ENCODE results near the gene OXCT2.

DNA sequence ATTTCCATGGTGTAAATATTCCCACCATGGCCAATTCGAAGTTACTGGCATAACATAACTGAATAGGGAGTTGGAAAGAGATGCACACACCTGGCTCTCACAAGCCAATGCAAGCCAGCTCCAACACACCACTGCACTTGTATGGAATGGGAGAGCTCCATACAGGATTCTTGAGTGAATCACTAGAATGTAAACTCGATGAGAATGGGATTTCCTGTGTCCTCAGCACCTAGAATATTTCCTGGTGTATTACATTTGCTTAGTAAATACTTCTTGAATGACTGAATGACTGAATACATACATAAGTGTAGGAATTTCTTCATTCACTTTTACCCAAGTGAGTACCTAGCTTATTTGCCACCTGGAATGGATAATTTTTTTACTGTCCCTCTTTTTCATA is 48.7 kb downstream of the OXCT2 start:
- TF ChIP-seq CTCF (IDR thresholded peaks at IDR 0.05) (no peak), ELF4 (CRISPR knock-in tag; IDR thresholded peaks at IDR 0.05; ENCODE audit: low read depth) (no peak), USF1 (CRISPR knock-in tag; IDR thresholded peaks at IDR 0.05) (no peak), ZNF263 (CRISPR knock-in tag; IDR thresholded peaks at IDR 0.05; ENCODE audit: low read depth) (no peak), SMAD4 (CRISPR knock-in tag; IDR thresholded peaks at IDR 0.05) (no peak), NR2C2 (CRISPR knock-in tag; IDR thresholded peaks at IDR 0.05) (no peak), ETV6 (CRISPR knock-in tag; IDR thresholded peaks at IDR 0.05) (no peak), ESRRA (CRISPR knock-in tag; IDR thresholded peaks at IDR 0.05; ENCODE audit: borderline replicate concordance) (no peak)
- TF ChIP-seq, protein P1, sequence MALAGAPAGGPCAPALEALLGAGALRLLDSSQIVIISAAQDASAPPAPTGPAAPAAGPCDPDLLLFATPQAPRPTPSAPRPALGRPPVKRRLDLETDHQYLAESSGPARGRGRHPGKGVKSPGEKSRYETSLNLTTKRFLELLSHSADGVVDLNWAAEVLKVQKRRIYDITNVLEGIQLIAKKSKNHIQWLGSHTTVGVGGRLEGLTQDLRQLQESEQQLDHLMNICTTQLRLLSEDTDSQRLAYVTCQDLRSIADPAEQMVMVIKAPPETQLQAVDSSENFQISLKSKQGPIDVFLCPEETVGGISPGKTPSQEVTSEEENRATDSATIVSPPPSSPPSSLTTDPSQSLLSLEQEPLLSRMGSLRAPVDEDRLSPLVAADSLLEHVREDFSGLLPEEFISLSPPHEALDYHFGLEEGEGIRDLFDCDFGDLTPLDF (CRISPR knock-in tag; IDR thresholded peaks at IDR 0.05) = no peak
